K562 (cell line): ENCODE measurements around the gene BIRC3. TPM values are rescaled to one million over a fixed set of nuclear protein-coding genes. Genes with fewer than 3 reads are reported as not detected.

ENCODE experiments used
- ATF1 ChIP-seq, 2 experiments: fragments of 450-650 bp in 1 of 2; IDR thresholded peaks; 2 replicates each; pipeline ENCODE4 v1.6.1; 2016; ENCODE audit warnings: missing compliant biosample characterization in 1 of 2, missing genetic modification characterization in 1 of 2
- CEBPB ChIP-seq: fragments of 450-650 bp; IDR thresholded peaks from 2 replicates; pipeline ENCODE4 v1.6.1; 2016; ENCODE audit warnings: missing genetic modification characterization, missing compliant biosample characterization
- FOXJ2 ChIP-seq: fragments of 200-800 bp; sonication (Bioruptor generic); IDR thresholded peaks from 2 replicates; pipeline ENCODE4 v1.6.1; 2016; ENCODE audit warnings: missing genetic modification characterization, missing compliant biosample characterization
- FOXM1 ChIP-seq, 2 experiments: fragments of 450-650 bp in 1 of 2; sonication (generic) in 1 of 2; formaldehyde crosslinking in 1 of 2; IDR thresholded peaks; 2 replicates each; pipeline versions ENCODE4 v1.6.1 to v1.9.0; 2017 to 2022; ENCODE audit warnings: low read depth in 2 of 2, mild to moderate bottlenecking in 2 of 2, missing genetic modification reagents in 1 of 2, moderate library complexity in 1 of 2
- GATA2 ChIP-seq: sonication (generic); formaldehyde crosslinking; IDR thresholded peaks from 2 replicates; pipeline ENCODE4 v1.4.0; 2020; ENCODE audit warnings: mild to moderate bottlenecking, missing genetic modification reagents
- MCM3 ChIP-seq: fragments of 450-650 bp; IDR thresholded peaks from 2 replicates; pipeline ENCODE4 v1.6.1; 2016
- MTA3 ChIP-seq: fragments of 450-650 bp; formaldehyde crosslinking; IDR thresholded peaks from 2 replicates; pipeline ENCODE4 v1.6.1; 2017; ENCODE audit warnings: mild to moderate bottlenecking, borderline replicate concordance
- NELFE ChIP-seq: IDR thresholded peaks from 2 replicates; pipeline ENCODE4 v1.6.1; 2011; ENCODE audit warnings: mild to moderate bottlenecking; ENCODE audit not compliant: insufficient read depth, insufficient read length
- NR4A1 ChIP-seq, 2 experiments: fragments of 250-450 bp in 1 of 2; fragments of 450-650 bp in 1 of 2; sonication (Bioruptor Pico) in 1 of 2; IDR thresholded peaks; 2 replicates each; pipeline versions ENCODE4 v1.4.0 to v1.6.1; 2016 to 2020; ENCODE audit warnings: mild to moderate bottlenecking in 2 of 2, missing compliant biosample characterization in 1 of 2, missing genetic modification characterization in 1 of 2, moderate library complexity in 1 of 2
- PRPF4 ChIP-seq: fragments of 200-400 bp; formaldehyde crosslinking; IDR thresholded peaks from one replicate; pipeline ENCODE4 v1.6.1; 2017; ENCODE audit warnings: low read length, low read depth, mild to moderate bottlenecking; ENCODE audit not compliant: insufficient read depth, poor library complexity, severe bottlenecking
- RBBP5 ChIP-seq: fragments of 200-600 bp; sonication (generic); IDR thresholded peaks from 2 replicates; pipeline ENCODE4 v1.6.1; 2012; ENCODE audit warnings: borderline replicate concordance, mild to moderate bottlenecking, low read length, control low read depth, inconsistent platforms; ENCODE audit not compliant: insufficient read depth, poor library complexity, severe bottlenecking
- SMAD4 ChIP-seq: fragments of 250-450 bp; sonication (Bioruptor Pico); conservative IDR thresholded peaks from 2 replicates; pipeline ENCODE4 v1.8.0; 2021; ENCODE audit warnings: inconsistent platforms, mild to moderate bottlenecking, moderate library complexity
- SMARCB1 ChIP-seq: IDR thresholded peaks from 2 replicates; pipeline ENCODE4 v1.6.1; 2011; ENCODE audit warnings: improper control_type of control experiment, low read depth; ENCODE audit not compliant: insufficient read length
- U2AF2 ChIP-seq: fragments of 200-400 bp; formaldehyde crosslinking; optimal IDR thresholded peaks from 2 replicates; pipeline ENCODE3; 2017; ENCODE audit warnings: low read depth, mild to moderate bottlenecking, low read length
- ZNF175 ChIP-seq: fragments of 200-800 bp; sonication (Bioruptor generic); IDR thresholded peaks from 2 replicates; pipeline ENCODE4 v1.6.1; 2016; ENCODE audit warnings: low read depth, mild to moderate bottlenecking, missing genetic modification characterization, missing compliant biosample characterization
- ZNF224 ChIP-seq: sonication (generic); formaldehyde crosslinking; IDR thresholded peaks from 2 replicates; pipeline ENCODE4 v1.8.0; 2022; ENCODE audit warnings: mild to moderate bottlenecking, missing genetic modification reagents
- ZNF23 ChIP-seq: fragments of 250-450 bp; sonication (Bioruptor Pico); IDR thresholded peaks from 2 replicates; pipeline ENCODE4 v1.4.0; 2020; ENCODE audit warnings: mild to moderate bottlenecking
- ZNF263 ChIP-seq: sonication (generic); formaldehyde crosslinking; IDR thresholded peaks from 2 replicates; pipeline ENCODE4 v1.8.0; 2022; ENCODE audit warnings: mild to moderate bottlenecking, missing genetic modification reagents, borderline replicate concordance
- ZNF668 ChIP-seq: fragments of 250-450 bp; sonication (Bioruptor Pico); IDR thresholded peaks from 2 replicates; pipeline ENCODE4 v1.8.0; 2022; ENCODE audit warnings: mild to moderate bottlenecking, inconsistent platforms
- polyA plus RNA-seq, 8 experiments: library from polyadenylated mRNA; depleted of rRNA in 4 of 8; stranded (reverse) in 5 of 8; unstranded in 3 of 8; fragments of >200 nt; fragmentation: Nextera tagmentation in 2 of 8; fragmentation: Illumina TruSeq in 1 of 8; extraction: Ambion mirVana in 2 of 8; extraction: Trizol in 1 of 8; gene quantifications; 2 replicates each; pipeline versions ENCODE4 v1.2.1 to v1.2.3, GENCODE V29; 2011 to 2014; ENCODE audit warnings: inconsistent platforms in 1 of 8, missing spikeins in 1 of 8
- total RNA-seq, 7 experiments: library from RNA; depleted of rRNA in 6 of 7; stranded (reverse); fragments of >200 nt in 6 of 7; fragmentation: Illumina TruSeq in 2 of 7; extraction: Trizol in 2 of 7; gene quantifications; 2 replicates each; pipeline versions ENCODE4 v1.2.1 to v1.2.3, GENCODE V29; 2011 to 2021; ENCODE audit warnings: low replicate concordance in 1 of 7
- TF ChIP-seq, protein P1 (sequence below): fragments of 200-400 bp; formaldehyde crosslinking; IDR thresholded peaks from 2 replicates; pipeline ENCODE4 v1.6.1; 2017; ENCODE audit warnings: mild to moderate bottlenecking, low read depth, low read length, moderate library complexity
- TF ChIP-seq, protein P2 (sequence below): fragments of 450-650 bp; IDR thresholded peaks from one replicate; pipeline ENCODE4 v1.6.1; 2018; ENCODE audit warnings: mild to moderate bottlenecking, moderate library complexity; ENCODE audit not compliant: partially characterized antibody
- TF ChIP-seq, protein P3 (sequence below): fragments of 450-650 bp; formaldehyde crosslinking; IDR thresholded peaks from 2 replicates; pipeline ENCODE4 v1.4.0; 2022; ENCODE audit warnings: mild to moderate bottlenecking, moderate library complexity

Gene BIRC3
- total and polyA plus RNA-seq, 9 of the 15 experiments (the other 6 are each of a cell fraction or from before 2014, with no cell fraction given): 0.08 to 0.42 (median 0.18) TPM

DNA sequence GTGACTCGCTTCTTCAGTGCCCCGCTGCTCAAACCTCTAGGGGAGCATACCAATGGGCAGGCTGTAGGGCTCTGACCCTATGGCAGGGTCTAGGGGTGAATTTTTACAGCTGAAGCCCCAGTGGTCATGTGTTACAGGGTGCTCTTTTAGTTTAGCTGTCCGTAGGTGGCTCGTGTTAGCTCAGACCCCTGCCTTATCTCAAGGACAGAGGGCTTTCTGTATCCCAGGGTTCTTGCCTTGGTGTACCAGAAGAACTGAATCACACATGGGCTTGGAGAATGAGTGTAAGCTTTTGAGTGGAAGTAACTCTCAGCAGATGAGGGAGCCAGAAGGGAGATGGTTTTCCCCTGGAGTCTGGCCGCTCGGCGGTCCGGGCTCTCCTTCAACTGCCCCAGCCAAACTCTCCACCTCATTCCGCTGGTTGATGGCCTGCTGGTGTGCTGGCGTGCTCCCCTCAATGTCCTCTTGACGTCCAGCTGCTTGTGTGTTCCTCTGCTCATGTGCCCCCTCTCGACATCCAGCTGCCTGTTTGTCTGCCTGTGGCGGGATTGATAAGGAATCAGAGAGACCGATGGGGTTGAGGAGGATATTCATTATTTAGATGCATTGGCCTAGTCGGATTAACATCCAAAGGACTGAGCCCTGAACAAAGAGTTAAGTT lies 67.3 kb downstream of the BIRC3 start (continued):
- TF ChIP-seq ZNF175 (CRISPR knock-in tag): no peak
- no peak for TF ChIP-seq NELFE
- TF ChIP-seq MCM3: no peak
- no peak for TF ChIP-seq ZNF23 (CRISPR knock-in tag)
- TF ChIP-seq U2AF2: no peak
- TF ChIP-seq, protein P1, sequence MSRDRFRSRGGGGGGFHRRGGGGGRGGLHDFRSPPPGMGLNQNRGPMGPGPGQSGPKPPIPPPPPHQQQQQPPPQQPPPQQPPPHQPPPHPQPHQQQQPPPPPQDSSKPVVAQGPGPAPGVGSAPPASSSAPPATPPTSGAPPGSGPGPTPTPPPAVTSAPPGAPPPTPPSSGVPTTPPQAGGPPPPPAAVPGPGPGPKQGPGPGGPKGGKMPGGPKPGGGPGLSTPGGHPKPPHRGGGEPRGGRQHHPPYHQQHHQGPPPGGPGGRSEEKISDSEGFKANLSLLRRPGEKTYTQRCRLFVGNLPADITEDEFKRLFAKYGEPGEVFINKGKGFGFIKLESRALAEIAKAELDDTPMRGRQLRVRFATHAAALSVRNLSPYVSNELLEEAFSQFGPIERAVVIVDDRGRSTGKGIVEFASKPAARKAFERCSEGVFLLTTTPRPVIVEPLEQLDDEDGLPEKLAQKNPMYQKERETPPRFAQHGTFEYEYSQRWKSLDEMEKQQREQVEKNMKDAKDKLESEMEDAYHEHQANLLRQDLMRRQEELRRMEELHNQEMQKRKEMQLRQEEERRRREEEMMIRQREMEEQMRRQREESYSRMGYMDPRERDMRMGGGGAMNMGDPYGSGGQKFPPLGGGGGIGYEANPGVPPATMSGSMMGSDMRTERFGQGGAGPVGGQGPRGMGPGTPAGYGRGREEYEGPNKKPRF: no peak
- TF ChIP-seq ZNF224 (CRISPR knock-in tag): no peak
- TF ChIP-seq, protein P2, sequence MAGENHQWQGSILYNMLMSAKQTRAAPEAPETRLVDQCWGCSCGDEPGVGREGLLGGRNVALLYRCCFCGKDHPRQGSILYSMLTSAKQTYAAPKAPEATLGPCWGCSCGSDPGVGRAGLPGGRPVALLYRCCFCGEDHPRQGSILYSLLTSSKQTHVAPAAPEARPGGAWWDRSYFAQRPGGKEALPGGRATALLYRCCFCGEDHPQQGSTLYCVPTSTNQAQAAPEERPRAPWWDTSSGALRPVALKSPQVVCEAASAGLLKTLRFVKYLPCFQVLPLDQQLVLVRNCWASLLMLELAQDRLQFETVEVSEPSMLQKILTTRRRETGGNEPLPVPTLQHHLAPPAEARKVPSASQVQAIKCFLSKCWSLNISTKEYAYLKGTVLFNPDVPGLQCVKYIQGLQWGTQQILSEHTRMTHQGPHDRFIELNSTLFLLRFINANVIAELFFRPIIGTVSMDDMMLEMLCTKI: no peak
- peak; percentile 11; the same call in 1 of the 2 replicates for TF ChIP-seq SMAD4 (CRISPR knock-in tag)
- no peak for TF ChIP-seq CEBPB
- no peak for TF ChIP-seq GATA2 (CRISPR knock-in tag)
- peak; percentile 22 for TF ChIP-seq RBBP5
- TF ChIP-seq ATF1 (CRISPR knock-in tag; IDR thresholded peaks at IDR 0.05): no peak
- peak; percentile 31; the same call in 1 of the 2 replicates for TF ChIP-seq ATF1 (tag; IDR thresholded peaks at IDR 0.05)
- TF ChIP-seq, protein P3, sequence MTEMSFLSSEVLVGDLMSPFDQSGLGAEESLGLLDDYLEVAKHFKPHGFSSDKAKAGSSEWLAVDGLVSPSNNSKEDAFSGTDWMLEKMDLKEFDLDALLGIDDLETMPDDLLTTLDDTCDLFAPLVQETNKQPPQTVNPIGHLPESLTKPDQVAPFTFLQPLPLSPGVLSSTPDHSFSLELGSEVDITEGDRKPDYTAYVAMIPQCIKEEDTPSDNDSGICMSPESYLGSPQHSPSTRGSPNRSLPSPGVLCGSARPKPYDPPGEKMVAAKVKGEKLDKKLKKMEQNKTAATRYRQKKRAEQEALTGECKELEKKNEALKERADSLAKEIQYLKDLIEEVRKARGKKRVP (CRISPR knock-in tag): no peak
- TF ChIP-seq FOXM1 (IDR thresholded peaks at IDR 0.05; ENCODE audit: low read depth): no peak
- no peak for TF ChIP-seq FOXM1 (CRISPR knock-in tag; IDR thresholded peaks at IDR 0.05; ENCODE audit: low read depth)
- no peak for TF ChIP-seq SMARCB1
- 0 out of 2 replicates have a peak, but pooled peaks have one; percentile 36 for TF ChIP-seq MTA3
- no peak for TF ChIP-seq PRPF4
- no peak for TF ChIP-seq FOXJ2
- TF ChIP-seq NR4A1 (CRISPR knock-in tag; IDR thresholded peaks at IDR 0.05): no peak
- TF ChIP-seq NR4A1 (tag; IDR thresholded peaks at IDR 0.05): 0 out of 2 replicates have a peak, but pooled peaks have one; percentile 46
- no peak for TF ChIP-seq ZNF263 (CRISPR knock-in tag)
- TF ChIP-seq ZNF668 (CRISPR knock-in tag): no peak
